Endothelial cell of umbilical vein (primary cell): Measurements from ENCODE around the gene TRIP11. TPM values are rescaled to one million over a fixed set of nuclear protein-coding genes. Genes with fewer than 3 reads are reported as not detected.

ENCODE experiments used
- BruUV-seq: library from RNA; stranded (reverse); fragments of 400-500 nt; replicated peaks from 2 replicates; lab custom pipeline; 2021; lab: Mats Ljungman, UMichigan
- CTCF ChIA-PET: fragments of 300-600, 350-600 bp; sonication (Branson Sonifier 250); formaldehyde crosslinking; loops from one replicate; lab custom pipeline; 2021; ENCODE audit warnings: antibody characterized with exemption, inconsistent platforms; lab: Charles Lee
- POLR2A ChIA-PET: fragments of 300-600, 350-600 bp; sonication (Branson Sonifier 250); formaldehyde crosslinking; loops from one replicate; lab custom pipeline; 2021; ENCODE audit warnings: antibody characterized with exemption, inconsistent platforms; lab: Charles Lee
- DNase-seq: peaks from one replicate; pipeline ENCODE4 v3.0.0-alpha.2; 2011; ENCODE audit warnings: low read depth, low spot score
- FAIRE-seq: peaks from 2 replicates; lab custom pipeline; 2011; peaks lifted over from hg19 to GRCh38; lab: Jason Lieb, UNC
- H2AFZ ChIP-seq: 2 replicates; pipeline ENCODE4 v1.6.0; 2012; ENCODE audit warnings: low read depth, low read length, control low read depth, inconsistent platforms
- H3K27ac ChIP-seq: 2 replicates; pipeline ENCODE4 v1.5.1; 2011; ENCODE audit warnings: low read depth, mild to moderate bottlenecking, control low read depth, low read length, moderate library complexity; ENCODE audit not compliant: insufficient read depth
- H3K27me3 ChIP-seq, 2 experiments: 2 replicates each; pipeline versions ENCODE4 v1.6.0 to v1.6.1; 2011; ENCODE audit warnings: low read length in 2 of 2, mixed read lengths in 1 of 2; ENCODE audit not compliant: control insufficient read depth in 2 of 2, insufficient read depth in 2 of 2
- H3K36me3 ChIP-seq, 2 experiments: 2 replicates in 1 of 2; 3 replicates in 1 of 2; pipeline ENCODE4 v1.5.1; 2011; ENCODE audit warnings: low read length in 2 of 2, mild to moderate bottlenecking in 1 of 2, moderate library complexity in 1 of 2; ENCODE audit not compliant: control insufficient read depth in 2 of 2, insufficient read depth in 2 of 2; ENCODE audit errors: extremely low read depth in 1 of 2
- H3K4me1 ChIP-seq: 3 replicates; pipeline ENCODE4 v1.5.1; 2011; ENCODE audit warnings: mild to moderate bottlenecking, low read length; ENCODE audit not compliant: control insufficient read depth, insufficient read depth; ENCODE audit errors: extremely low read depth
- H3K4me2 ChIP-seq: 2 replicates; pipeline ENCODE4 v1.6.1; 2011; ENCODE audit warnings: low read length, control low read depth, mixed read lengths; ENCODE audit not compliant: insufficient read depth
- H3K4me3 ChIP-seq, 3 experiments: fragments of 200-600 bp in 1 of 3; sonication (generic), shearing (Covaris generic) in 1 of 3; replicated peaks in 1 of 3; 2 replicates each; pipeline ENCODE4 v1.5.1; 2011 to 2016; ENCODE audit warnings: control low read depth in 3 of 3, low read length in 3 of 3, mild to moderate bottlenecking in 2 of 3, inconsistent platforms in 1 of 3, low read depth in 1 of 3, moderate library complexity in 1 of 3; ENCODE audit not compliant: insufficient read depth in 1 of 3
- H3K79me2 ChIP-seq: 2 replicates; pipeline ENCODE4 v1.6.0; 2012; ENCODE audit warnings: low read length, inconsistent platforms; ENCODE audit not compliant: control insufficient read depth, insufficient read depth
- H3K9ac ChIP-seq: replicated peaks from 2 replicates; pipeline ENCODE3; 2011; ENCODE audit warnings: low read length, control low read depth; ENCODE audit not compliant: insufficient read depth; ENCODE audit errors: extremely low read depth
- H3K9me1 ChIP-seq: replicated peaks from 3 replicates; pipeline ENCODE4 v1.6.0; 2011; ENCODE audit warnings: mild to moderate bottlenecking, low read length; ENCODE audit not compliant: control insufficient read depth, insufficient read depth; ENCODE audit errors: extremely low read depth
- H3K9me3 ChIP-seq: replicated peaks from 2 replicates; pipeline ENCODE4 v1.5.1; 2012; ENCODE audit warnings: low read length, inconsistent platforms; ENCODE audit not compliant: control insufficient read depth, insufficient read depth
- H4K20me1 ChIP-seq: replicated peaks from 2 replicates; pipeline ENCODE3; 2011; ENCODE audit warnings: mild to moderate bottlenecking, low read length; ENCODE audit not compliant: control insufficient read depth, insufficient read depth; ENCODE audit errors: extremely low read depth
- CTCF ChIP-seq, 2 donors: IDR thresholded peaks; 1 replicate in 1 of 2; 2 replicates in 1 of 2; pipeline ENCODE4 v1.5.1; 2011; ENCODE audit warnings: low read length in 2 of 2, mild to moderate bottlenecking in 2 of 2, moderate library complexity in 2 of 2, control low read depth in 1 of 2, inconsistent platforms in 1 of 2, low read depth in 1 of 2; ENCODE audit not compliant: insufficient read depth in 1 of 2; ENCODE audit errors: extremely low read depth in 1 of 2
- EZH2 ChIP-seq: IDR thresholded peaks from 2 replicates; pipeline ENCODE4 v1.6.1; 2012; ENCODE audit warnings: borderline replicate concordance, low read depth, mild to moderate bottlenecking, moderate library complexity, low read length, inconsistent platforms; ENCODE audit not compliant: severe bottlenecking
- GATA2 ChIP-seq: IDR thresholded peaks from 2 replicates; pipeline ENCODE4 v1.7.0; 2011; ENCODE audit warnings: low read depth, mild to moderate bottlenecking, moderate library complexity, mixed read lengths, low read length; ENCODE audit not compliant: insufficient read length, insufficient read depth
- JUN ChIP-seq: IDR thresholded peaks from 2 replicates; pipeline ENCODE4 v1.6.1; 2011; ENCODE audit warnings: borderline replicate concordance, low read depth; ENCODE audit not compliant: insufficient read length, insufficient read depth
- MAX ChIP-seq: IDR thresholded peaks from 2 replicates; pipeline ENCODE4 v1.6.1; 2011; ENCODE audit not compliant: insufficient read depth, insufficient read length
- POLR2A ChIP-seq: IDR thresholded peaks from 2 replicates; pipeline ENCODE4 v1.6.1; 2012; ENCODE audit warnings: low read depth, mild to moderate bottlenecking, control low read depth, low read length
- POLR2AphosphoS5 ChIP-seq: IDR thresholded peaks from 2 replicates; pipeline ENCODE4 v1.6.1; 2012; ENCODE audit warnings: low read depth, mild to moderate bottlenecking, control low read depth, low read length, moderate library complexity; ENCODE audit not compliant: insufficient read depth
- dilution Hi-C: fragments of 300-500 bp; cut with MboI; formaldehyde crosslinking; loops from one replicate; pipeline ENCODE4 v1.15.0; 2019; ENCODE audit warnings: low sequenced_read_pairs; ENCODE audit not compliant: extremely low pct_ligation_motif_present
- intact Hi-C: fragments of 100-400 bp; cut with micrococcal nuclease; formaldehyde crosslinking; loops from one replicate; pipeline ENCODE4 v1.10.0; 2022
- polyA plus RNA-seq, 4 experiments: library from polyadenylated mRNA; depleted of rRNA in 3 of 4; stranded (reverse) in 3 of 4; unstranded in 1 of 4; fragments of >200 nt; gene quantifications; 2 replicates each; pipeline versions ENCODE4 v1.2.1 to v1.2.3, GENCODE V29; 2011 to 2012; ENCODE audit warnings: missing spikeins in 1 of 4
- total RNA-seq: library from RNA; stranded (reverse); gene quantifications from 2 replicates; pipeline ENCODE4 v1.2.3, GENCODE V29; 2021

Gene TRIP11
- total and polyA plus RNA-seq, 2 donors (not counting 3 experiments of a cell fraction or from before 2014, with no cell fraction given) = 7.0 to 58.0 TPM

- H3K9ac ChIP-seq = no peak overlapping the region
- FAIRE-seq = no peak
- no peaks in the 10 kb centered on the region for H4K20me1 ChIP-seq
- DNase-seq = no peak
- H2AFZ ChIP-seq = no peak overlapping the region
- no peaks in the 10 kb centered on the region for H3K79me2 ChIP-seq
- no peaks in the 10 kb centered on the region for H3K36me3 ChIP-seq
- POLR2A ChIA-PET = no interaction called here
- CTCF ChIA-PET = interaction anchor here (1.1 kb wide), 1 partner anchor 9 kb away, joined by 4 read pairs; no protein-coding TSS in a partner anchor
- H3K27me3 ChIP-seq = no peaks in the 10 kb centered on the region
- no peak for TF ChIP-seq POLR2A
- no peak for TF ChIP-seq POLR2AphosphoS5
- no peak for TF ChIP-seq CTCF (IDR thresholded peaks at IDR 0.05; ENCODE audit: extremely low read depth in 1 of 2, insufficient read depth in 1 of 2, low read depth in 1 of 2, low read length in 2 of 2)
- no peak for TF ChIP-seq JUN
- TF ChIP-seq EZH2 = no peak
- no peak for TF ChIP-seq GATA2
- TF ChIP-seq MAX = no peak
- no peaks in the 10 kb centered on the region for H3K9me3 ChIP-seq
- no TSS peak for BruUV-seq
- no peak overlapping the region for H3K4me2 ChIP-seq
- intact Hi-C loops (no loop called here), dilution Hi-C loops (no loop called here)
- no peak overlapping the region for H3K27ac ChIP-seq
- H3K4me1 ChIP-seq = no peaks in the 10 kb centered on the region
- no peaks in the 10 kb centered on the region for H3K9me1 ChIP-seq
- H3K4me3 ChIP-seq = no peak overlapping the region
Measured at GRCh38 chr14:91919814-91920213, 120.0 kb downstream of the TRIP11 start.
